ENCODE data around the gene DDI1. TPM values are rescaled to one million over a fixed set of nuclear protein-coding genes. Genes with fewer than 3 reads are reported as not detected.
A peak's percentile ranks its signal among the peaks of the same experiment; 100 is the strongest.

DDI1 gene
- total and polyA plus RNA-seq, 4 donors, result not detected

DNA sequence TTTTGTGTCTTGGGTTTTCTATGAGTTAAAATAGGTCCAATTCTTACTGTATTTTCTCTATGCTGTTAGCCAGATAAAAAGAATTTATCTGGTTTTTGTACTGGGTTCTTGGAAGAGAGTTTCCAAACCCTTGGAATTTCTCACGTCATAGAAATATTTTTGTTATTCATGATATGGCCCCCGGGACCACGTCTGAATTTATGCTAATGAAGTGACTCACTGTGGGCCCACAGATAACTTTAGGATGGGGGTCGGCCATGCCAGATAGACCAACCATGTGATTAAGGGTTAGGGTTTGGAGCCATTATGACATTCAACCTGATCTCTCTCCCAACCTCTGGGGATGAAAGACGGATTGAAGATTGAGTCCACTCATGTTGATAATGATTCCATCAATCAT, 35.6 kb upstream of the DDI1 start:
- Histone ChIP-seq H3K36me3 (ENCODE audit: control insufficient read depth, insufficient read depth, low read length) (no peaks in the 10 kb centered on the region), H3K27ac (ENCODE audit: low read depth, low read length) (no peak overlapping the region), H3K4me3 (ENCODE audit: low read depth, low read length) (no peak overlapping the region), H3K27me3 (ENCODE audit: control insufficient read depth, insufficient read depth, low read length) (no peaks in the 10 kb centered on the region), H3K4me1 (ENCODE audit: control insufficient read depth, insufficient read depth, low read length) (peaks cover 4% of the 10 kb centered on the region), H3K9me3 (ENCODE audit: control insufficient read depth, insufficient read depth, low read length) (no peaks in the 10 kb centered on the region)
- DNase-seq (ENCODE audit: low read depth in 4 of 6, low spot score in 6 of 6), result no peak
- WGBS (ENCODE audit: insufficient coverage), result 53% methylated on average over 3 of the region's 5 CpGs

DNA sequence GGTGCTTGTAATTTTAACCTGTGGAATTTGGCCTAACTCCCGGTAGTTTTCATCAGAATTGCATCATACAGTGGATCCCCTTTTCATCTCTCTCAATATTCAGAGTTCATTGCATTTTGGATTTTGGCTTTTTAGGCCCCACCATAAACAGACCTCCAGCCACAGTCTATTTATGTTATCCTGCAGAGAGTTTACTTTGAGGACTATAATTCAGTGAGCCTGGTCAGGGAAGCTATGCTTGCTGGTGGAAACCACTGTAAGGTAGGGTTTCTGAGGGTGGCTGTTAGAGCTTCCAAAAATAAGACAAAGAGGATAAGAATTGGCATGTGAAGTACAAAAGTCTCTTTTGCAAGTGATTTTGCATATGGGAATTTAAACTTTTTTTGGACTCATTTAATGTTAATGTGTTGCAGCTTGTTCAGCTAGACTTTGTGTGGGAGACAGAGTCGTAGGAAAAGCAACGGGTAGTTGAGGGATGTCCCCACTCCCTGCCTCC, 34.8 kb upstream of the DDI1 start:
- no peak overlapping the region for H3K27ac ChIP-seq (ENCODE audit: low read depth, low read length)
- no peaks in the 10 kb centered on the region for H3K9me3 ChIP-seq (ENCODE audit: control insufficient read depth, insufficient read depth, low read length)
- H3K4me3 ChIP-seq (ENCODE audit: low read depth, low read length), result no peak overlapping the region
- H3K36me3 ChIP-seq (ENCODE audit: control insufficient read depth, insufficient read depth, low read length), result no peaks in the 10 kb centered on the region
- 92% methylated on average over 2 of the region's 3 CpGs for WGBS (ENCODE audit: insufficient coverage)
- no peaks in the 10 kb centered on the region for H3K27me3 ChIP-seq (ENCODE audit: control insufficient read depth, insufficient read depth, low read length)
- DNase-seq (ENCODE audit: low read depth in 4 of 6, low spot score in 6 of 6), result no peak
- H3K4me1 ChIP-seq (ENCODE audit: control insufficient read depth, insufficient read depth, low read length), result peaks cover 4% of the 10 kb centered on the region

DNA sequence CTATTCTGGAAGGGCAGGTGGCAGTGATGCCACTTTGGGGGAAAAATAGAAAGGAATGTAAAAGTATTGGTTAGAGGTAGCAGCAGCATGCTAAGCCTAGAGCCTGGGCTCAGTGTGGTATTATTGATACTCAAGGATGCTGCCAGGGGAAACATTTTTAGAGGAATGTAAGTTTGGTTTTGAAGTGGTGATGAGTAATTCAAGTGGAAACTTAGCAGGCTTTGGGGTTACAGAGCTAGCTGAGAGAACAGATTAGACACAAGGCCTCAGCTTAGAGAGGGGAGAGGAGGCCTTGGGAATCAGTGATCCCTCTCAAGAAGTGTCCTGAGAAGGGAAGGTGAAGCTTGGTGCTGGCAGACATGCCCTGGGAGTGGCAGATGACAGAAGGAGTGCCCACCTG, 32.9 kb upstream of the DDI1 start:
- Histone ChIP-seq H3K27me3 (ENCODE audit: control insufficient read depth, insufficient read depth, low read length) (no peaks in the 10 kb centered on the region), H3K9me3 (ENCODE audit: control insufficient read depth, insufficient read depth, low read length) (no peaks in the 10 kb centered on the region), H3K4me1 (ENCODE audit: control insufficient read depth, insufficient read depth, low read length) (peaks cover 4% of the 10 kb centered on the region), H3K36me3 (ENCODE audit: control insufficient read depth, insufficient read depth, low read length) (no peaks in the 10 kb centered on the region), H3K4me3 (ENCODE audit: low read depth, low read length) (no peak overlapping the region), H3K27ac (ENCODE audit: low read depth, low read length) (no peak overlapping the region)
- DNase-seq (ENCODE audit: low read depth in 4 of 6, low spot score in 6 of 6), result no peak

DNA sequence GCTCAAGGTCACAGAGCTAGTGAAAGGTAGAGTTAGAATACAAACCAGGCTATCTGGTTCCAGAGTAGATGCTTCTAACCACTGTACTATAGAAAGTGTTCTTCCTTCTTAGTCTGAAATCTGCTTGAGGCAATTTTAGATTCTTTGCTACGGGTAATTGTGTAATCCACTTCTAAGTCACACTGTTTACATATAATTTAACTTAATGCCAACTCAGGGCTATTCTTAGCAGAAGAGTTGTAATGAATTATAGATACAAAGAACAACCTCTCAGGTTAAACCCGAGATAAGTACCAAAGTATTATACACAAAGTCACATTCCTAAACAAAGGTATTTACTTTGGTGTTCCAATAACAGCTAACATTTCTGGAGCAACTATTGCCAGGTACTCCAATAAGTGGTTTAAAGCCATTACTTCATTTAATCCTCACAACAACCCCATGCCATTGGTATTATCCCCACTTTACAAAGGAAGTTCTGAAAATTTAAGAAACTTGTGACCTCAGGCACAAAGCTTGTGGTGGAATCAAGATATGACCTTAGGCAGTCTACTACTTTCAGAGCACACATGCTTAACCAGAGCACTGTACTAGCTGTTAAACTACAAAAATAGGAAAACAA, 31.1 kb upstream of the DDI1 start:
- no peak for DNase-seq (ENCODE audit: low read depth in 4 of 6, low spot score in 6 of 6)
- H3K9me3 ChIP-seq (ENCODE audit: control insufficient read depth, insufficient read depth, low read length), result no peaks in the 10 kb centered on the region
- no peaks in the 10 kb centered on the region for H3K27me3 ChIP-seq (ENCODE audit: control insufficient read depth, insufficient read depth, low read length)
- no peaks in the 10 kb centered on the region for H3K36me3 ChIP-seq (ENCODE audit: control insufficient read depth, insufficient read depth, low read length)
- no peak overlapping the region for H3K27ac ChIP-seq (ENCODE audit: low read depth, low read length)
- no peak overlapping the region for H3K4me3 ChIP-seq (ENCODE audit: low read depth, low read length)
- no CpG with 5 or more reads among the region's 2 CpGs for WGBS (ENCODE audit: insufficient coverage)
- H3K4me1 ChIP-seq (ENCODE audit: control insufficient read depth, insufficient read depth, low read length), result no peaks in the 10 kb centered on the region

DNA sequence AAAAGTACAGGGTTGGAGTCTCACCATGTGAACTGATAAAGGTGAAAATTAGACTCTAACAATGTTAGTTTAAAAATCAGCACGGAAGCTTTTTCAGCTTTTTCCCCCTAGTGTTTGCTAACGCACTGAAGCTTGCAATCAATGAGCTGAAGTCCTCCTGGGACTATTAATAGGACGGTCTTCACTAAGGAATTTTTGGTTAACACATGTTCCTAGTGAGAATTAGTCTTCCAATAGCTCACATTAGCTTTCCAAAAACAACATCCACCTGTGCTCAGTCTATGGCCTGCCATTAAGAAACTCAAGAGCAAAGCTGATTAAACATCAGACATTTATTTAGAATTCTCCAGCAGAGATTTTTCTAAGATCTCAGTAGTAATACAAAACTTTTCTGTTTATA, 26.7 kb upstream of the DDI1 start:
- no peaks in the 10 kb centered on the region for H3K27me3 ChIP-seq (ENCODE audit: control insufficient read depth, insufficient read depth, low read length)

DNA sequence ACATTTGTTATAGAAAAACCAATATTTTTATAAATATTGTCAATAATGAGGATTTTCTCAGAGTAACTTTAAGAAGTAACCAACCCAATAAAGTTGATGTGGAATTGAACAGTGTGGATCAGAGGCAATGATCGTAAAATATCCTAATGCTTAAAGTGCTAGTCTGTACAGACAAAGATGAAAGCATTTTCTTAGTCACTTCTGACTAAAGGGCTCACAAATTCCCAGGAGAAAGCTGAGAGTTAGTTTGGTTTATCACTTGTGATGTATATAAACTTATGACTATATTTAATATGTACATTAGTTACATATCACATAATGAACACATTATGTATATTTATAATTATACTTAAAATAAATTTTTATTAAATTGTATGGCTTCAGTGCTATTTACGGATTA, 25.4 kb upstream of the DDI1 start:
- Histone ChIP-seq H3K4me3 (ENCODE audit: low read depth, low read length) (no peak overlapping the region), H3K27ac (ENCODE audit: low read depth, low read length) (no peak overlapping the region), H3K27me3 (ENCODE audit: control insufficient read depth, insufficient read depth, low read length) (no peaks in the 10 kb centered on the region), H3K9me3 (ENCODE audit: control insufficient read depth, insufficient read depth, low read length) (no peaks in the 10 kb centered on the region), H3K36me3 (ENCODE audit: control insufficient read depth, insufficient read depth, low read length) (no peaks in the 10 kb centered on the region), H3K4me1 (ENCODE audit: control insufficient read depth, insufficient read depth, low read length) (no peaks in the 10 kb centered on the region)
- DNase-seq (ENCODE audit: low read depth in 4 of 6, low spot score in 6 of 6), result no peak
- WGBS (ENCODE audit: insufficient coverage), result no CpG with 5 or more reads among the region's 2 CpGs

More for the DNA sequence above, 26.7 kb upstream of the DDI1 start:
- 20% methylated on average over 1 of the region's 3 CpGs for WGBS (ENCODE audit: insufficient coverage)
- Histone ChIP-seq H3K9me3 (ENCODE audit: control insufficient read depth, insufficient read depth, low read length) (no peaks in the 10 kb centered on the region), H3K36me3 (ENCODE audit: control insufficient read depth, insufficient read depth, low read length) (no peaks in the 10 kb centered on the region), H3K4me3 (ENCODE audit: low read depth, low read length) (no peak overlapping the region), H3K27ac (ENCODE audit: low read depth, low read length) (no peak overlapping the region), H3K4me1 (ENCODE audit: control insufficient read depth, insufficient read depth, low read length) (no peaks in the 10 kb centered on the region)
- DNase-seq (ENCODE audit: low read depth in 4 of 6, low spot score in 6 of 6), result peak in 1 of 6 donors; percentile 76

DNA sequence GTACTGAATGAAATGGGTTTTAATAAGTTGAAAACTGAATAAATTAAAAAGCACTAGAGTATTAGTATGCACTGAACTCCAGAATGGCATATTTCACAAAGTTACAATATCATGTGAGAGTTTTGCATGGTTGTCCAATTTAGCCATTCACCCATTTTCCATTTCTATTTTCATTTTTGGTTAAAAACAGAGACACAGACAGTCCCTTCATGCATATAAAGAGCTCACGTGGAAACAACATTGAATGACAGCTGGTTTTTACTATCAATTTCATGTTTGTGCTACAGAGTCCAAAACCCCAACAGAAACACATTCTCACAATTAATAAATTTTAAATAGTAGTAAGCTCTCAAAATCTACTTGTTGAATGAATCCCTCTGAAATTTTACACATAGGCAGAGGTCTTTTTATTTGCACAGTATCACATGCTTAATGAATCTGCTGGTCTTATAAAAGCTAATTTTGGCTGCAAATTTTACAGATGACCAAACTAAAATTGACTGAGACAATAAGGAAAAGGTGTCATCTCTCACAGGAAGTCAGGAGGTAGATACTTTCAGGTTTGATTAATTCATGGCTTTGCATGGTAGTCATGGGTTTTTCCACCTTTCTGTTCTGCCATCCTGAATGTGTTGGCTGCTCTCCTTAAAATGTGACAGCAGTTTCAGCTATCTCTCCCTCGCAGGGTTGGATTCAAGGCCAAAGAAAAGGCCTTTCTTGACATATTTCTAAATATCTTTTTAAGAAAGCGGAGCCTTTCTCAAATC, 20.6 kb upstream of the DDI1 start:
- Histone ChIP-seq H3K27ac (ENCODE audit: low read depth, low read length) (no peak overlapping the region), H3K9me3 (ENCODE audit: control insufficient read depth, insufficient read depth, low read length) (no peaks in the 10 kb centered on the region), H3K36me3 (ENCODE audit: control insufficient read depth, insufficient read depth, low read length) (no peaks in the 10 kb centered on the region), H3K4me3 (ENCODE audit: low read depth, low read length) (no peak overlapping the region), H3K27me3 (ENCODE audit: control insufficient read depth, insufficient read depth, low read length) (no peaks in the 10 kb centered on the region), H3K4me1 (ENCODE audit: control insufficient read depth, insufficient read depth, low read length) (no peaks in the 10 kb centered on the region)
- 100% methylated on average over 1 of the region's 3 CpGs for WGBS (ENCODE audit: insufficient coverage)
- no peak for DNase-seq (ENCODE audit: low read depth in 4 of 6, low spot score in 6 of 6)

DNA sequence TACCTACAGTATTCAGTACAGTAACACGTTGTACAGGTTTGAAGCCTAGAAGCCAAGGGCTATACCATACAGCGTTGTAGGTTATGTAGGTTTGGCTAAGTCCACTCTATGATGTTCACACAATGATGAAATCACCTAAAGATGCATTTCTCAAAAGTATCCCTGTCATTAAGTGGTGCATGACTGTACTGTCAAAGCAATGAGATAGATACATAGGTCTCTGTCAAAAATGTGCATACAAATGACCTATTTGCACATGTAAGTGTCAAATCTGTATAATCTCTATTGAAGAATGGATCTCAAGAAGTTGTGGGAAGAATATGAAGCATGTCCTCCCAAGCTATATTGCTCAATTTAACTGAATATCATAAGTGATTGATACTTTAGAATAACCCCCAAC, 11.9 kb upstream of the DDI1 start:
- Histone ChIP-seq H3K36me3 (ENCODE audit: control insufficient read depth, insufficient read depth, low read length) (no peaks in the 10 kb centered on the region), H3K27ac (ENCODE audit: low read depth, low read length) (no peak overlapping the region), H3K4me3 (ENCODE audit: low read depth, low read length) (no peak overlapping the region), H3K27me3 (ENCODE audit: control insufficient read depth, insufficient read depth, low read length) (no peaks in the 10 kb centered on the region), H3K9me3 (ENCODE audit: control insufficient read depth, insufficient read depth, low read length) (no peaks in the 10 kb centered on the region), H3K4me1 (ENCODE audit: control insufficient read depth, insufficient read depth, low read length) (no peaks in the 10 kb centered on the region)
- DNase-seq (ENCODE audit: low read depth in 4 of 6, low spot score in 6 of 6), result no peak
- no CpG with 5 or more reads among the region's 2 CpGs for WGBS (ENCODE audit: insufficient coverage)

DNA sequence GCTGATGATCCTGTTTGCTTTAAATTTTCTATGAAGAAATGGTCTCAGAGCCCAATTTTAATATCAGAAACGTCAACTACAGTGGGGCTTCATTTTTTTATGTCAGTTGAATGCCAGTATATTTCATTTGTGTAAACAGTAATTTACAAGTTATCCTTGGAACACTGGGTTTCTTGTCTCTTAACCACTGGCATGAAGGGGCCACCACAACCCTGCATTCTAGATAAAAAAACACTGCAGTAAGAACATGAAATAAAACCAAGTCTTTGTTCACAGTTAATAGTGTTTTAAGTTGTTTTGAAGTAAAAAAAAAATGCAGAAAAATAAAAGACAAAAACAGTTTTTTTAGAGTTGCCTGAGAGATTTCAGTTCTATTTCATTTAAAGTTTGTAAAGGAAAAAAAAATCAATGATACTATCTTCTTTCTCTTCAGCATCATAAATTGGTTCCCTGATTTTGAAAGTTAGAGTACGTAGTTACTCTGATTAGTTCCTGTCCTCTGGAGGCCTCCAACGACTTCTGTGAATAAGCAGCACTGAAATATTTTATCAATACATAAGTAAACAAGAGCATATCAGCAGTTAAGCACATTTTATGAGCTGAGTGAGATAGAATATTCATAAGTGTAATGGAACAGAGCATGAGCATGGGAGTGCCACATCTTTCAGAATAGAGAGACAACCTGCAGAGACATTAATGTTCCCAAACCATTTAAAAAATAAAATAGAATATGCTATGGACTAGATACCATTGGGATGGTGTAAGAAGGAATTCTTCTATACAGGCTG, 7.8 kb upstream of the DDI1 start:
- DNase-seq (ENCODE audit: low read depth in 4 of 6, low spot score in 6 of 6), result peak in 1 of 6 donors; percentile 51
- H3K9me3 ChIP-seq (ENCODE audit: control insufficient read depth, insufficient read depth, low read length), result no peaks in the 10 kb centered on the region
- H3K4me1 ChIP-seq (ENCODE audit: control insufficient read depth, insufficient read depth, low read length), result no peaks in the 10 kb centered on the region
- H3K36me3 ChIP-seq (ENCODE audit: control insufficient read depth, insufficient read depth, low read length), result no peaks in the 10 kb centered on the region
- no peak overlapping the region for H3K27ac ChIP-seq (ENCODE audit: low read depth, low read length)
- H3K4me3 ChIP-seq (ENCODE audit: low read depth, low read length), result no peak overlapping the region
- WGBS (ENCODE audit: insufficient coverage), result no CpG with 5 or more reads among the region's 3 CpGs
- H3K27me3 ChIP-seq (ENCODE audit: control insufficient read depth, insufficient read depth, low read length), result no peaks in the 10 kb centered on the region
